Daoy (cell line): ENCODE results near the gene PRLR. TPM values are rescaled to one million over a fixed set of nuclear protein-coding genes. Genes with fewer than 3 reads are reported as not detected.
"Not testable (repeated sequence)": the region's sequence is repeated elsewhere in the genome, so short reads cannot be mapped to it uniquely, and the experiment has no call there.

Experiments
- DNase-seq: peaks from one replicate; pipeline ENCODE4 v3.0.0-alpha.2; 2015; ENCODE audit warnings: low read depth
- total RNA-seq: library from RNA; depleted of rRNA; stranded (reverse); fragments of >200 nt; shearing (Covaris generic); gene quantifications from 2 replicates; pipeline ENCODE4 v1.2.3, GENCODE V29; 2014

Gene PRLR
- total RNA-seq, 1 experiment from 2014 or later: 0.29 TPM

DNA sequence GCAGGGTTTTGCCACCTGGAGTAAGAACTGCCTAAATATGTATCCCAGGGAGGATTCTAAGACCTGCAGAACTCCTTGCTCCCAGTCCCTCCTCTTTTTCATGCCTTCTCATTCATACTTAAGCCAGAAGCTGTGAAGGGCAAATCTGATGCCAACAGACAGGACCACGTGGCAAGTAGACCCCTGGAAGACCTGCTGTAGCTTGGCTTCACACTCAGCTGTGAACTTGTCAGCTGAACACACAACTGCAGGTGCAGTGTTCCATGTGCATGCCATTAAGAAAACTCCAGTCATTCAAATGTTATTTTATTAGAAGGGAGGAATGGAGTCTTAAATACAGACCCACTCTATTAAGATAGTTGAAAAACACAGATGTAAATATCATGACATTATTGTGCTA is 103.3 kb downstream of the PRLR start:
- DNase-seq: no peak

DNA sequence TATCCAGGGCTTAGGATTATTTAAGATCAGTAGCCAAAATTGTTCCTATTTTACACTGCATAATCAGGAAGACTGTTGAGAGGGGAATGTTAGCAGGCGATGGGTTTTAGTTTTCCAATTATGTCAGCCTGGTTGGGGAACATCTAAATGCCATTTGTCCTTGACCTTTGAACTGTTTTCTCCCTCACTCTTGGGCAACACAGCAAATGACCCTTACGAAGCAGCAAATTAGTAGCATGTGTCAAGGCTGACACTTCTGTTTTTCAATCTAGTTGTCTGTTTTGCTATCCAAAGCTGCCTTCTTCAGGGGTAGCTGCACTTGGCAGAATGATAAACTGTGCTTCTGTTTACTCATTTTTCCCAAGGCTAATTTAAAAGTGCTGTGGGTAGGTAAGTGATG is 104.5 kb downstream of the PRLR start:
- DNase-seq: no peak

GRCh38 chr5:35124932-35125331 is 105.4 kb downstream of the PRLR start:
- no peak for DNase-seq

DNA sequence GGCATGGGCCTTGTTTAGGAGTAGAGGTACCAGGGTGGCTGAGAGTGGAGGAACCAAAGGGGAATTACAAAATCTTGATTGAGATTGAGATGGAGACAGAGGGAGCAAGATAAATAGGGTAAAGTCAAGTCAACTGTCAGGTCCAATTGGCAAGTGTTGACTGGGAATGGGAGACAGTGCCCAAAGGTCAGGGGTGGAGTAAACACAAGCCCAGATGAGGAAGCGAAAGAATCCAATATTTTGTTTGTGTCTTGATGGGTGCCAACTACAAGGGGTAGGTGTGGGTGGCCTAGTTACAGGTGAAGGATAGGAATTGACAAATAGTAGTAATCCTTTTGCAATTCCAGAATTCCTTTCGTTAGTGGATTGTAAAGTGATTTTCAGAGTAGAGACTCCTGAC is 107.5 kb downstream of the PRLR start:
- DNase-seq: no peak

GRCh38 chr5:35120715-35121114 is 109.6 kb downstream of the PRLR start:
- no peak for DNase-seq

DNA sequence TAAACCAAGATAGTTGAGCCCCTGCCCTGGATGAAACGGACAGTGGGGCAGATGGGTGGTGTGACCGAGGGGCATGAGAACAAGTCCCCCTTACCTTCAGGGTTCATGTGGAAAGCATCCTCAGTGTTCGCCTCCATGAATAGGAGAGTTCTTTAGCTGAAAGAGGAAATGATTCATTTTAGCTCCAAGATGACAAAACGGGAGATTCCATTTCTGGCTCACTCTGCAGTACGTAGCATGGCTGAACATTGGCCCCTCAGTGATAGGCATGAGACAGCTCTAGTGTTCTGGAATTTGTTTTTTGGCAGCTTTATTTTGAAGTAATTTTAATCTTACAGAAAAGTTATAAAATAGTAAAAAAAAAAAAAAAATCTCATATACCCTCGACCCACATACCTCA is 112.3 kb downstream of the PRLR start:
- peak; percentile 63 for DNase-seq

GRCh38 chr5:35115920-35116319 is 114.4 kb downstream of the PRLR start:
- no peak for DNase-seq

GRCh38 chr5:35114698-35115097 is 115.6 kb downstream of the PRLR start:
- no peak for DNase-seq

GRCh38 chr5:35112300-35112699 is 118.0 kb downstream of the PRLR start:
- no peak for DNase-seq

GRCh38 chr5:35104550-35104949 is 125.7 kb downstream of the PRLR start:
- not testable (repeated sequence) for DNase-seq

DNA sequence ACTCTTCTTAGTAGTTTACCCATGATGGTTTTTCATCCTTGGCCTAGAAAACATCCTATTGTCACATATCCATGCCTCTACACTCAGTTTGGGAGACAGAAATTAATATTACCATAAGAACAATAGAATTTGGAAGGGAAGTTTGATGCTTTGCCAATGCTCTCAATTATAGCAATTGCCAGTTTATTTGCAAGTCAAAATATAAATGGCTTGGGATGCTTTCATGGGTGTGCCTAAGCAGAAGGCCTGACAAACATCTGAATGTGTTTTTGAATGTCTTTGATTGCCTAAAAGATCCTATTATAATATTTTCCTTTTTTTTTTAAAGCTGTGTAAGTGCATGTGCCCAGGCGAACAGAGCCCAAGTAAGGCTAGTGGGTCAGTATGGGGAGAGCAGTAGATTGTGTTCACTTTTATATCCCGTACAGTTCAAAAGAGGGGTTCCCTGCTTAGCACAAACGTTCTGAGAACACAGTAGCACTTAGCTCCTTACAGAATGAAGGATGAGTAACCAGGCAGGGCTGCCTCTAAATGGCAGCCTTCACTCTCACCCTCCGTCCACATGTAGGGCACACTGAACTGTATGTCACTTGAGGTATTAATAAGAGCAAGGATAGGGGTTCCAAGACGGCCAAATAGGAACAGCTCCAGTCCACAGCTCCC is 126.5 kb downstream of the PRLR start:
- no peak for DNase-seq

GRCh38 chr5:35101720-35102119 is 128.6 kb downstream of the PRLR start:
- not testable (repeated sequence) for DNase-seq

GRCh38 chr5:35101016-35101415 is 129.3 kb downstream of the PRLR start:
- no peak for DNase-seq

DNA sequence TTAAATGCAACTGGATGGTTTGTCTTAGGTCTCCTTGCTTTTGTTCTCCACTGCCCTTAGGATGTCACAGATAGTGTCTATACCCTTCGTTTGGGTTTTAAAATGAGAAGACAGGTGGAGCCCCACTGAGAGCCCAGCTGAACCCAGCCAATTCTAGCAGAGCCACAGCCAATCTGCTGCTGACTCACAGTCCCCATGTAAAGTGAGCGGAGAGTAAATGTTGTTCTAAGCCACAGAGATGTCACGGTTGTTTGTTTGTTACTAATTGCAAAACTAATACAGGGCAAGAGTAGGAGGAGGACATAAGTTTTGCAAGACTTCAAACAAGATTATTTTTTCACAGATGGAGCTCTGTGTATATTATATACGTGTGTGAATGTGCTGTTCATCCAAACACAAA is 132.1 kb downstream of the PRLR start:
- DNase-seq: no peak

DNA sequence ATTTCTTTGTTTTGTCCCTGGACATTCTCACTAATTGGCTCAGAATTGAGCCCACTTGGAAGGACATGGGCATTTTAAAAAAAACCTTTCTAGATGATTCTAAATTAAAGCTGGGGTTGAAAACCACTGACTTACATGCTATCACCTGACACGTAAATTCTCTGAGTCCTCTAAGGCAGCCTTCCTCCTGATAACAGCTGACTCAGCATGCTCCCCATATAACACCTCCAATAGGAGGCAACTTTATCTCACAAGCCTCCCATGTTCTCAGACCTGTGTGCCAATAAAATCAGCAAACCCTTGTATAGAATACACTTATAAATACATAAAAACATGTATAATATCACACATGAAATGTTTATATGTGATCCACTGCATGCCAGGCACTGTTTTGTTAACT is 133.4 kb downstream of the PRLR start:
- DNase-seq: no peak

- no peak for DNase-seq
These were observed 134.1 kb downstream of the PRLR start for GRCh38 chr5:35096216-35096615.

DNA sequence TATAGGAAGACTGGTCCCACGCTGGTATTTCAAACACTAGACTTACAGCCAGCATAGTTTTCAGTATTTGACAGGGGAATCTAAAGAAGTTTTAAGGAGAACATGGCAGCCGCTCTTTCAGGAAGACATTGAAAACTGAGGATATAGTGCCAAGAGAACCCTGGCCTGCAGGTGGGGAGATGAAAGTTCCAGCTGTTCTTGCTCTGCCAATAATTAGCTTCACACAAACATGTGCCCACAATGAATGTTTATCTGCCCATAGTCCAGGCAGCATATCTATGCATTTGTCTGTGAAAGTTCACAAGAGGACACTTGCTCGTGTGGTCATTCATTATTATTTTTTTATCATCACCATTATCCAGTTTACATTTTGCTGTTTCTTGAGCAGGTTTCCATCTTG is 134.9 kb downstream of the PRLR start:
- no peak for DNase-seq

- DNase-seq: no peak
These were observed 135.3 kb downstream of the PRLR start for GRCh38 chr5:35094948-35095347.

DNA sequence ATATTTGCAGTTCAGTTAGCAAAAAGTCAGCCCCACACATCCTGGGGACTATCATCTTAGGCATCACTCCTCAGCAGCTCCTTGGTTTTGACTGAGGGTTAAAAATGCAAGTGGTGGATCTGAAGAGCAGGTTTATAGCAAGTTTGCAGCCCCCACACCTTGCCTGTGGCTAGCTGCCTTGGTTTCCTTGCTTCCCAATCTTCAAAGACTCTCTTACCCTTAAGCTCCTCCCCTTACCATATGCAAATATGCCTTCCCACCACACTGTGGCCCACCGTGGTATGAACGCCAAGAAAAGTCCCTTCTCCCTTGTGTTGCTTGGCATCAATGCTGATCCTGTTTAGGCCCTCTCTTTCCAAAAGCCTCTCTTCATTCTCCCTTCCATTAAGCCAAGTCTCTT is 137.6 kb downstream of the PRLR start:
- no peak for DNase-seq

- no peak for DNase-seq
These were observed 138.6 kb downstream of the PRLR start for GRCh38 chr5:35091704-35092103.

DNA sequence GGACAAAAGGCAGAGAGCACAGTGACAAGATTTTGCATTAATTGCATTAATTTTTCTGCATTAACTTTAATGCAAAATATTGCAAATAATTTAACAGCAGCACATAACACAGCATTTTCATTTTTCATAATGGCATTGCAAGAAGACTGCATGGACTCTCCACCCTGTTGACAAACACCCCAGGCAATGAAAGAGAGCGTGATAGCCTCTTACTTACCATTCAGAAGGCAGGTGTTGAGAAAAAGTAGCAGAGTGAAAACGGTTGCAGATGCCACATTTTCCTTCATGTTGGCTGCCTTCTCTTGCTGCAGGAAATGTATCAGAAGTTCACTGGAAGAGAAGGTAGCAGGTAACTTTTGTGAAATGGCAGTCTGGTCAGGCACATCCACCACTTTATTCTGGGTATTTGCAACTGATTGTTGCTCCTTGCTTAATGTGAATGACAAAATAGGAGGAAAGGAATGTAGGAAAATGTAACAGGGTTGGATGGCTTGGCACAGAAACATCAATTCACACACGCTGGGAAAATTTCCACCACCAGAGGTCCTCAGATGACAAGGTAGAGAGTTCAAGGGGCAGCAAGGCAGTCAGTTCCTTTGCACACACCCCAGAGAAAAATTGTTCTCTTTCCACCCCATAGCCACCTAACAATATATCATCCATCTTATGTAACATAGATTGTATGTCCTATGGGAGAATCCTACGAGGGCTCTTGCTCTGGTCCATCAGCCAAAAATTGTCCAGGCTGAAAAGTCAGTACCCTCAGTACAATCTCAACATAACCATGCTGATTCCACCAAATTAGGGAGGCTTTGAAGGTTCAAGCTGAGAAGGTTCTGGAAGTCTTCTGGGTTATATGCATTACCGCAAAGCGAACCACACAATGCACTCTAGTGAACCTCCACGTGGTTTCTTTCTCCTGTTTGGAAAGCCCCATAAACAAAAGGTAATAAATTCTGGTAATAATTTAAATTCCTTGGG is 140.7 kb downstream of the PRLR start:
- peak; percentile 40 for DNase-seq

DNA sequence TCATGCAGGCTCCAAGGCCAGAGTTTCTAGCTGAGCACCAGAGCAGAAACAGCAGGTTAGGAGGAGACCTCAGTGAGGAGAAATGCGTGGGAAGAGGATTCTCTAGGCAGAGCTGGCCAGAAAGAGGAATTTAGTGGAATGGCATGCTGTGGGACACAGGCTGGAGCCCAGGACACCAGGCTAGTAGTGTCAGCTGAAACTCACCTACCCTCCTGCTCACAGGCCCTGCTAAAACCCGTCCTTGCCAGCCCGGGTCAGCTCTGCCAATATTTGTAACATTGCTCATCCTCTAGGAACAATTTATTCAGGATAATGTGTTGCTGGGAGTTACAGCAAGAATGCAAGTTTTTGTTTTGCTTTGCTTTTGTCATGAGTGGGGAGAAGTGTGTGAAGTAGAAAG is 142.3 kb downstream of the PRLR start:
- DNase-seq: no peak

DNA sequence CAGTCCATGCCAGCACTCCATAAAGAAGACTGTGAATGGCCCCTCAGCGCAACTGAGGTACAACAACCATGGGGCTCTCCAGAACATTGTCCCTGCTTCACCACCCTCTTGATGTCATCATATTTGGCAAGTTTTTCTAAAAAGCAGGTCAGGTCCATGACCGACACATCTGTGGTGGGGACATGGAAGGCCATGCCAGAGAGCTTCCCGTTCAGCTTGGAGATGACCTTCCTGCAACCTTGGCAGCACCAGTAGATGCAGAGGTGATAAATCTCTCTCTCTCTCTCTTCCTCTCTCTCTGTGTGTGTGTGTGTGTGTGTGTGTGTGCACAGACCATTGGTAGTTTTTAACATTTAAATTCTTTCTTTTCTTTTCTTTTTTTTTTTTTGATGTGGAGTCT is 147.1 kb downstream of the PRLR start:
- no peak for DNase-seq
